Lower lobe of right lung (tissue), 2 donors: ENCODE data around the gene LRRC25. TPM values are rescaled to one million over a fixed set of nuclear protein-coding genes. Genes with fewer than 3 reads are reported as not detected.

Experiments
- ATAC-seq, 2 donors: fragments of 200-7000 bp; cut with Tn5 transposase; one replicate each; pipeline ENCODE4 v1.9.1; 2020 to 2022; ENCODE audit warnings: mild to moderate bottlenecking in 2 of 2, moderate library complexity in 2 of 2
- DNase-seq: peaks from one replicate; pipeline ENCODE4 v3.0.0-alpha.2; 2020
- H3K27ac ChIP-seq: fragments of 200-600 bp; one replicate; pipeline ENCODE4 v1.8.0; 2022
- H3K27me3 ChIP-seq: fragments of 200-600 bp; one replicate; pipeline ENCODE4 v1.8.0; 2022; ENCODE audit warnings: low read depth
- H3K36me3 ChIP-seq: fragments of 200-600 bp; one replicate; pipeline ENCODE4 v1.8.0; 2022; ENCODE audit warnings: mild to moderate bottlenecking
- H3K4me1 ChIP-seq: fragments of 200-600 bp; one replicate; pipeline ENCODE4 v1.8.0; 2022
- H3K4me3 ChIP-seq: fragments of 200-600 bp; one replicate; pipeline ENCODE4 v1.8.0; 2022; ENCODE audit warnings: mild to moderate bottlenecking
- H3K9me3 ChIP-seq: fragments of 200-600 bp; one replicate; pipeline ENCODE4 v1.8.0; 2022
- CTCF ChIP-seq: fragments of 200-600 bp; IDR thresholded peaks from one replicate; pipeline ENCODE4 v1.8.0; 2022; ENCODE audit warnings: antibody characterized with exemption, mild to moderate bottlenecking
- intact Hi-C: fragments of 100-400 bp; cut with DNase I; formaldehyde crosslinking; loops from one replicate; pipeline ENCODE4 v1.11.0; 2022
- total RNA-seq: library from RNA; stranded (reverse); fragmentation: NEBNext Ultra II Directional; extraction: Animal tissue kit (Norgen Biotek cat#: 25700); gene quantifications from one replicate; pipeline ENCODE4 v1.2.1, GENCODE V29; 2021
- donor health status: DM: no; HTN: yes; CAD: no; lungs with severe emphysema.

LRRC25 gene
- total RNA-seq, 1 donor from 2014 or later = 35.4 TPM

- peaks cover 32% of the 10 kb centered on the region for H3K4me1 ChIP-seq
- DNase-seq (no peak), ATAC-seq (no peak)
- no peaks in the 10 kb centered on the region for H3K27me3 ChIP-seq
- H3K27ac ChIP-seq = no peak overlapping the region
- H3K9me3 ChIP-seq = no peaks in the 10 kb centered on the region
- intact Hi-C loops = no loop called here
- no peak overlapping the region for H3K4me3 ChIP-seq
- peaks cover 34% of the 10 kb centered on the region for H3K36me3 ChIP-seq
- peak; percentile 28 for TF ChIP-seq CTCF
Observed at GRCh38 chr19:18440415-18440877, 43.0 kb upstream of the LRRC25 start.

- no peak for ATAC-seq
- intact Hi-C loops = no loop called here
- no peak for TF ChIP-seq CTCF
Observed at GRCh38 chr19:18439910-18440237, 42.5 kb upstream of the LRRC25 start.

GRCh38 chr19:18439025-18439909, 41.8 kb upstream of the LRRC25 start:
- TF ChIP-seq CTCF = no peak
- H3K27me3 ChIP-seq = no peaks in the 10 kb centered on the region
- H3K9me3 ChIP-seq = no peaks in the 10 kb centered on the region
- DNase-seq (no peak), ATAC-seq (no peak)
- intact Hi-C loops = no loop called here
- peaks cover 28% of the 10 kb centered on the region for H3K36me3 ChIP-seq
- H3K4me1 ChIP-seq = peaks cover 34% of the 10 kb centered on the region
- no peak overlapping the region for H3K4me3 ChIP-seq
- peak overlapping the region; percentile 65 for H3K27ac ChIP-seq

More at GRCh38 chr19:18439910-18440237, 42.5 kb upstream of the LRRC25 start:
- Histone ChIP-seq H3K4me3 (no peak overlapping the region), H3K36me3 (peaks cover 34% of the 10 kb centered on the region), H3K27me3 (no peaks in the 10 kb centered on the region), H3K4me1 (peaks cover 32% of the 10 kb centered on the region), H3K9me3 (no peaks in the 10 kb centered on the region), H3K27ac (no peak overlapping the region)
- no peak for DNase-seq

- TF ChIP-seq CTCF = no peak
- H3K27ac ChIP-seq = peak overlapping the region; percentile 65
Observed at GRCh38 chr19:18438331-18439024, 41.1 kb upstream of the LRRC25 start.

GRCh38 chr19:18437491-18438330, 40.3 kb upstream of the LRRC25 start, which contains the start of gene ISYNA1:
TSS of gene ISYNA1 (minus strand) at chr19:18438133. CDS start at chr19:18437979, 154 bp downstream.
- DNase-seq (peak; percentile 72), ATAC-seq (peak; percentile 44 to 47)
- H3K4me1 ChIP-seq = peaks cover 44% of the 10 kb centered on the region
- no peak for TF ChIP-seq CTCF
- intact Hi-C loops = no loop called here
- H3K27me3 ChIP-seq = no peaks in the 10 kb centered on the region
- H3K36me3 ChIP-seq = peaks cover 13% of the 10 kb centered on the region
- H3K4me3 ChIP-seq = peak within 1 kb of the TSS; percentile 64
- H3K9me3 ChIP-seq = no peaks in the 10 kb centered on the region
- H3K27ac ChIP-seq = peak within 1 kb of the TSS; percentile 65

More at GRCh38 chr19:18438331-18439024, 41.1 kb upstream of the LRRC25 start:
- Histone ChIP-seq H3K36me3 (peaks cover 20% of the 10 kb centered on the region), H3K4me1 (peaks cover 37% of the 10 kb centered on the region), H3K4me3 (peak overlapping the region; percentile 64), H3K27me3 (no peaks in the 10 kb centered on the region), H3K9me3 (no peaks in the 10 kb centered on the region)
- DNase-seq (no peak), ATAC-seq (peak in 1 of 2 donors; percentile 1)
- intact Hi-C loops = no loop called here
